Measurements from ENCODE around the gene ADM2.

GRCh38 chr22:50527921-50528681, 46.8 kb downstream of the ADM2 start:
- TF ChIP-seq EZH2 (IDR thresholded peaks at IDR 0.05) (no peak), FOXP2 (optimal IDR thresholded peaks at IDR 0.05; ENCODE audit: control extremely low read depth, extremely low read length, insufficient read depth) (no peak), POLR2AphosphoS5 (IDR thresholded peaks at IDR 0.05; ENCODE audit: borderline replicate concordance, low read depth, low read length) (no peak)

Measured in SK-N-MC (cell line).